Mammary microvascular endothelial cell (primary cell): ENCODE data around the gene CTSS. TPM values are rescaled to one million over a fixed set of nuclear protein-coding genes. Genes with fewer than 3 reads are reported as not detected.

Experiments
- total RNA-seq: library from RNA; depleted of rRNA; stranded (reverse); fragments of >200 nt; gene quantifications from 2 replicates; pipeline ENCODE4 v1.2.3, GENCODE V29; 2015

Gene CTSS
- 72.3 and 80.2 TPM in 2 replicates for total RNA-seq

GRCh38 chr1:150765296-150765976 lies at the start of gene CTSS:
CTSS (minus strand) TSS chr1:150765778; CDS start chr1:150764763, 1,015 bp downstream.

DNA sequence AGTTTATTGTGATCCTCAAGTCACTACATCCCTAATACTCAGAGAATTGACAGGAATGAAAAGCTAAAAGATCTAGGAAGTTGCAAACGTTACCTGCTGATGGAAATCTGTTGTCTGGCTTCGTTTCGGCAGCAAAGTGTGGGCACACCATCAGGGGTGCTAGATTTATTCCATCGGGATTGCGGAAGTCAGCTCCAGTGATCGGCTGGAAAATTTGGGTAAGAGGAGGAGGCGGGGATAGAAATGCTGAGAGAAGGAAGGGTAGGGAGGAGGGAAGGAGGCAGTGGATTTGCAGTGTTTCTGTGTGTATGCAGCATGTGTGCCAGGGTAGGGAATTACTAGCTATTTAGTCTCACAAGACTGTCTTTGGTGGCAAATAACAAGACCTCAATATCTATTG lies 42.5 kb upstream of the CTSS start, which contains the start of gene CTSK:
TSS of gene CTSK (minus strand) at position 140 of the 400 bp plus-strand sequence. CDS start 1,455 bp downstream, outside the sequence.

GRCh38 chr1:150720703-150721102 lies 44.9 kb downstream of the CTSS start, which contains the start of gene HORMAD1:
HORMAD1 (minus strand) TSS chr1:150720895; CDS start chr1:150719505, 1,390 bp downstream.

DNA sequence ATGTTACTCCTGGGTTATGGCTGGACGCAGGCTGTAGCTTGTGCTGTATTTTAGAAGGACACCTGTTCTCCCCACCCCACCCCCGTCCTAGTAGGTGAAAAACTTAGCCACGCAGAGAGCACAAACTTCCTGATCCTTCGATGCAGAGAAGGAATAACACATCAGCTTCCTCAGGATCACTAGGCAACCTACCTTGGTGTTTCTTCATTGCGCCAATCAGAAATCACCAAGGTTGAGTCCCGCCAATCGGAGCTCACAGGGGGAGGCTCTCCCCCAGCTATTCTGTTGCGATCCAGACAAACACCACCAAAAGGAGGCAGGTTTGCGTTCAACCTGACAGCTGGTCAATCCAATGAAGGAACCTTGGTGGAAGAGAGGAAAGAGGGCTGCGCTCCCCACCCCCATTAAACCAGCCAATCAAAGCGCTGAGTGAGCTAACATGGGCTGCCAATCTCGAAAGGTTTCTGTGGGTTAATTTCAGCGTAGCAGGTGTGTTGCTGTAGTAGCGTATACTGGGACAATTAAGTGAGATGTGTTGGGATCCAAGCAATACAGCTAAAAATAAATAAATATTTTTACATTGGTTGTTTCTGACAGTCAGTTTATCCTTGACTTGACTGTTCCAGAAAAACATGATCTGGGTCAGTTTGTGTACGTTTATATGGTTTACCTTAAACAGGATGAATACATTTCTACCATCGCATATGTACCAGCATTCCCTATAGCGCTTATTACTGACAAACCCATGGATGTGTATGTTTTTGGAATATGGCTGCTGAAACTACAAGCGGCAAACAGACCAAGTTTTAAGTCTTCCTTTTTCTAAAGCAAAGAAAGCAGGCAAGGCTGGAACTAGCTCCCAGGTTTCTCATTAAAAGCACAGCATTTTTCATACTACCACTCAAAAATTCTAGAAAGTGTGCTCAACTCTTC lies 68.3 kb downstream of the CTSS start, which contains the start of gene GOLPH3L:
TSS of gene GOLPH3L (minus strand) at position 160 of the 933 bp plus-strand sequence. CDS start 2,316 bp downstream, outside the sequence.

Other genes with a start within 250 kb of the CTSS start
- 0.40 and 0.44 TPM in 2 replicates for gene ADAMTSL4, start 216.4 kb downstream of the CTSS start, total RNA-seq
- 237 and 239 TPM in 2 replicates for gene MCL1, start 186.2 kb downstream of the CTSS start, total RNA-seq
- gene ENSA, start 136.2 kb downstream of the CTSS start, total RNA-seq, result 242 and 333 TPM in 2 replicates
- gene GOLPH3L, start 68.6 kb downstream of the CTSS start, total RNA-seq, result 25.8 and 31.0 TPM in 2 replicates
- not detected in 2 replicates for gene HORMAD1, start 44.9 kb downstream of the CTSS start, total RNA-seq
- 2.6 and 4.3 TPM in 2 replicates for gene CTSK, start 42.5 kb upstream of the CTSS start, total RNA-seq
- gene ARNT, start 110.8 kb upstream of the CTSS start, total RNA-seq, result 13.5 and 19.5 TPM in 2 replicates
- gene CTXND2, start 121.4 kb upstream of the CTSS start, total RNA-seq, result not detected in 2 replicates
- 20.0 and 22.1 TPM in 2 replicates for gene SETDB1, start 160.6 kb upstream of the CTSS start, total RNA-seq
- gene CERS2, start 209.1 kb upstream of the CTSS start, total RNA-seq, result 104 and 115 TPM in 2 replicates
- gene ANXA9, start 216.5 kb upstream of the CTSS start, total RNA-seq, result not detected in 2 replicates
- gene MINDY1, start 241.1 kb upstream of the CTSS start, total RNA-seq, result 7.1 and 9.6 TPM in 2 replicates
- gene PRUNE1, start 242.7 kb upstream of the CTSS start, total RNA-seq, result 4.7 and 6.3 TPM in 2 replicates